ENCODE data around the gene RIOK2.

Gene RIOK2

GRCh38 chr5:97183100-97183929 is at the start of gene RIOK2:
TSS of gene RIOK2 (minus strand) at chr5:97183247. CDS start at chr5:97183191, 56 bp downstream.
- peak within 1 kb of the TSS; percentile 89 for H3K4me3 ChIP-seq (ENCODE audit: low read depth, low read length)
- TF ChIP-seq, protein P1, sequence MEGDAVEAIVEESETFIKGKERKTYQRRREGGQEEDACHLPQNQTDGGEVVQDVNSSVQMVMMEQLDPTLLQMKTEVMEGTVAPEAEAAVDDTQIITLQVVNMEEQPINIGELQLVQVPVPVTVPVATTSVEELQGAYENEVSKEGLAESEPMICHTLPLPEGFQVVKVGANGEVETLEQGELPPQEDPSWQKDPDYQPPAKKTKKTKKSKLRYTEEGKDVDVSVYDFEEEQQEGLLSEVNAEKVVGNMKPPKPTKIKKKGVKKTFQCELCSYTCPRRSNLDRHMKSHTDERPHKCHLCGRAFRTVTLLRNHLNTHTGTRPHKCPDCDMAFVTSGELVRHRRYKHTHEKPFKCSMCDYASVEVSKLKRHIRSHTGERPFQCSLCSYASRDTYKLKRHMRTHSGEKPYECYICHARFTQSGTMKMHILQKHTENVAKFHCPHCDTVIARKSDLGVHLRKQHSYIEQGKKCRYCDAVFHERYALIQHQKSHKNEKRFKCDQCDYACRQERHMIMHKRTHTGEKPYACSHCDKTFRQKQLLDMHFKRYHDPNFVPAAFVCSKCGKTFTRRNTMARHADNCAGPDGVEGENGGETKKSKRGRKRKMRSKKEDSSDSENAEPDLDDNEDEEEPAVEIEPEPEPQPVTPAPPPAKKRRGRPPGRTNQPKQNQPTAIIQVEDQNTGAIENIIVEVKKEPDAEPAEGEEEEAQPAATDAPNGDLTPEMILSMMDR (IDR thresholded peaks at IDR 0.05; ENCODE audit: low read depth, low read length, missing control alignments): no peak
- in situ Hi-C loops (cut with HindIII; ENCODE audit: low sequenced_read_pairs): no loop called here
- peak; percentile 86 for DNase-seq (ENCODE audit: low read depth)

GRCh38 chr5:97231025-97231636 is 48.1 kb upstream of the RIOK2 start:
- in situ Hi-C loops (cut with HindIII; ENCODE audit: low sequenced_read_pairs): no loop called here
- H3K4me3 ChIP-seq (ENCODE audit: low read depth, low read length): no peak overlapping the region
- peak; percentile 66 for DNase-seq (ENCODE audit: low read depth)
- TF ChIP-seq, protein P1 (IDR thresholded peaks at IDR 0.05; ENCODE audit: low read depth, low read length, missing control alignments): peak; percentile 75

GRCh38 chr5:97229688-97230285 is 46.7 kb upstream of the RIOK2 start:
- TF ChIP-seq, protein P1 (IDR thresholded peaks at IDR 0.05; ENCODE audit: low read depth, low read length, missing control alignments): no peak
- in situ Hi-C loops (cut with HindIII; ENCODE audit: low sequenced_read_pairs): no loop called here
- no peak for DNase-seq (ENCODE audit: low read depth)
- no peak overlapping the region for H3K4me3 ChIP-seq (ENCODE audit: low read depth, low read length)

DNA sequence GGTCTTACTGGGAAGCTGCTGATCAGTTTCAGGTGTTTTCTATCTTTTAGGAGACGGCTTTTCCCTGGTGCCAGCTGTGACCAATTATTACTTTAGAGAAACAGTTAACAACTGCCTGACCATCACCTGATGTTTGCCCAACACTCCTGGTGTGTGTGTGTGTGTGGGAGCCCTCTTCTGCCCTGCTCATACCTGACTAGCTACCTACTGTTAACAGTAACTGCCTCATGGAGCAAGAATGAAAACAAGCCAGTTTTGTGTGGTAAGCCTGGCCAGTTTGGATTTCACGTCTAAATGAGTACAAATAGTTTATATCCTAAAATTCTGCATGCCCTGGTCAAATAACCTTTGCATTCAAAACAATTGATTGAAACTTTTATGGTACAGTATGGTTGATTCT is 46.1 kb upstream of the RIOK2 start:
- TF ChIP-seq, protein P1 (IDR thresholded peaks at IDR 0.05; ENCODE audit: low read depth, low read length, missing control alignments): no peak
- in situ Hi-C loops (cut with HindIII; ENCODE audit: low sequenced_read_pairs): no loop called here
- H3K4me3 ChIP-seq (ENCODE audit: low read depth, low read length): no peak overlapping the region
- DNase-seq (ENCODE audit: low read depth): no peak

DNA sequence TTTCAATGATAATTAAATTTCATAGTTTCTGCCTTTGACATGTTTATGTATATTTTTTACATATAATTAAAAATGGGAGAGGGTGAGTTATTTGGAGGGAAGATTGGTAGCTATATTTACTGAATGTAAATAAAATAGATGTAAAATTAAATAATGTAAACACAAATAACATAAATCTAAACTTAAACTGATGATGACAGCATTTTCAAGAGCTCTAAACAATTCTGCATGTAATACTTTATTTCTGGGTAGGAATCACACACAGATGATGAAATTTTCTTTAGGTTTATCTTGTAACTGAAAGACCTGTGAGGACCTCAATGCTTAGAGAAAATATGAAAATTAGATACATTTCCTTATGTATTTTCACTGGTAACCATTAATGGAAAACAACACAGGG is 42.2 kb upstream of the RIOK2 start:
- TF ChIP-seq, protein P1 (IDR thresholded peaks at IDR 0.05; ENCODE audit: low read depth, low read length, missing control alignments): no peak
- no peak for DNase-seq (ENCODE audit: low read depth)
- no peak overlapping the region for H3K4me3 ChIP-seq (ENCODE audit: low read depth, low read length)
- in situ Hi-C loops (cut with HindIII; ENCODE audit: low sequenced_read_pairs): no loop called here

- in situ Hi-C loops (cut with HindIII; ENCODE audit: low sequenced_read_pairs): no loop called here
- TF ChIP-seq, protein P1 (IDR thresholded peaks at IDR 0.05; ENCODE audit: low read depth, low read length, missing control alignments): no peak
These were observed 41.2 kb upstream of the RIOK2 start for GRCh38 chr5:97224112-97224750.

More at GRCh38 chr5:97224112-97224750, 41.2 kb upstream of the RIOK2 start:
- DNase-seq (ENCODE audit: low read depth): peak; percentile 28
- no peak overlapping the region for H3K4me3 ChIP-seq (ENCODE audit: low read depth, low read length)

Measured in astrocyte of the cerebellum (primary cell).